Nephron (organoid): ENCODE data around the gene IL20RA.

ENCODE experiments used
- H3K27ac Mint-ChIP-seq, 3 experiments: 2 replicates each; pipeline ENCODE4 v1.8.0; 2020; ENCODE audit warnings: mixed read lengths in 3 of 3, mild to moderate bottlenecking in 2 of 3, moderate library complexity in 1 of 3
- H3K27me3 Mint-ChIP-seq: 2 replicates; pipeline ENCODE4 v1.8.0; 2021; ENCODE audit warnings: low read depth, mild to moderate bottlenecking, moderate library complexity, mixed read lengths
- H3K36me3 Mint-ChIP-seq: 2 replicates; pipeline ENCODE4 v1.8.0; 2020; ENCODE audit warnings: low read depth, mixed read lengths
- H3K4me1 Mint-ChIP-seq: 2 replicates; pipeline ENCODE4 v1.8.0; 2020; ENCODE audit warnings: mixed read lengths
- H3K4me3 Mint-ChIP-seq, 3 experiments: 2 replicates each; pipeline ENCODE4 v1.8.0; 2020; ENCODE audit warnings: mild to moderate bottlenecking in 3 of 3, mixed read lengths in 3 of 3, moderate library complexity in 2 of 3
- H3K9me3 Mint-ChIP-seq: 2 replicates; pipeline ENCODE4 v1.8.0; 2020; ENCODE audit warnings: mixed read lengths
- TF ChIP-seq, protein P1 (sequence below), 3 experiments: fragments of 200-600 bp; sonication (generic); IDR thresholded peaks; one replicate each; pipeline ENCODE4 v1.5.0; 2021; ENCODE audit warnings: antibody characterized with exemption in 3 of 3; ENCODE audit not compliant: unreplicated experiment in 3 of 3

Gene IL20RA

DNA sequence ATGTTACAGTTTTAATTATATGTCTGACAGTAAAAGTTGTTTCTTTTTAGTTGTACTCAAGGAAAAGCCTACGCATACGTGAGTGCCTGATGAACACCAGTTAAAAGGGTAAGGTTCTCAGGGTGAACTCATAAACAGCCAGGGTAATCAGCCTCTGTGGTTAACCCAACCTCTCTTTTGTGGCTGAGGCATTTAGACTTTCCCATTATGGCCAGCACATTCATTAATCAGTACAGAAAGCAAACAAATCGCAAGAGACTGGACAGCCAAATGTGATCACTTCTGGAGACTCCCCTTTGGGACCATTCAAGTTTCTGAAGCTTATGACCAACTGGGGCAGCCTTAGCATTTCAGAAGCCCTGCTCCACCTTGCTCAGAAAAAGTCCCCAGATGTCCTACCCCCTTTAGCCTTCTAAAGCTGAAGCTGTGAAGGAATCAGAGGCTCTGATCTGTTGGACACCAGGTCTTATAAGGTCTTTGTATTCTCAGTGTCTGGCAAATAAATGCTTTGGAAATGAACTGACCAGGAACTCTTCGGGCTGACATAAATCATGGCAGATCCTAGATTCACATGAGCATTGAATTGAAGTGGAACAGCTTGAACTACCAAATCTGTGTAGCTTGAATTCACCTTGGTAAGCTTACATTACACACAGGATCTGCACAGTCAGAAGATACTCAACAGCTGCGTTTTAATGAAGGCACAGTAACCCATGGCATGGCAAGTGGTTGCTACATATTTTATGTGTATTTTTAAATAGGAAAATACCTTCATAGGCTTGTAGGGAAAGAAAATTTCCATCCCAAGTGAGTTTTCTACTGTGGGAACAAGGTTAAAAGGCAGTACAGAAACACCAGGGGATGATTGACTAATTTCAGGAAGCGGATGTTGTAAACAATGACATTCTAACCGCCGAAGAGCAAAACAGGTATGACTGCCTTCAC is 18.7 kb downstream of the IL20RA start:
- TF ChIP-seq, protein P1, sequence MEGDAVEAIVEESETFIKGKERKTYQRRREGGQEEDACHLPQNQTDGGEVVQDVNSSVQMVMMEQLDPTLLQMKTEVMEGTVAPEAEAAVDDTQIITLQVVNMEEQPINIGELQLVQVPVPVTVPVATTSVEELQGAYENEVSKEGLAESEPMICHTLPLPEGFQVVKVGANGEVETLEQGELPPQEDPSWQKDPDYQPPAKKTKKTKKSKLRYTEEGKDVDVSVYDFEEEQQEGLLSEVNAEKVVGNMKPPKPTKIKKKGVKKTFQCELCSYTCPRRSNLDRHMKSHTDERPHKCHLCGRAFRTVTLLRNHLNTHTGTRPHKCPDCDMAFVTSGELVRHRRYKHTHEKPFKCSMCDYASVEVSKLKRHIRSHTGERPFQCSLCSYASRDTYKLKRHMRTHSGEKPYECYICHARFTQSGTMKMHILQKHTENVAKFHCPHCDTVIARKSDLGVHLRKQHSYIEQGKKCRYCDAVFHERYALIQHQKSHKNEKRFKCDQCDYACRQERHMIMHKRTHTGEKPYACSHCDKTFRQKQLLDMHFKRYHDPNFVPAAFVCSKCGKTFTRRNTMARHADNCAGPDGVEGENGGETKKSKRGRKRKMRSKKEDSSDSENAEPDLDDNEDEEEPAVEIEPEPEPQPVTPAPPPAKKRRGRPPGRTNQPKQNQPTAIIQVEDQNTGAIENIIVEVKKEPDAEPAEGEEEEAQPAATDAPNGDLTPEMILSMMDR (IDR thresholded peaks at IDR 0.05; ENCODE audit: unreplicated experiment in 3 of 3) = no peak
- no peaks in the 10 kb centered on the region for H3K36me3 Mint-ChIP-seq
- H3K27ac Mint-ChIP-seq = peak overlapping the region in 1 of 3 experiments; percentile 52
- H3K4me1 Mint-ChIP-seq = peaks cover 9% of the 10 kb centered on the region
- no peaks in the 10 kb centered on the region for H3K9me3 Mint-ChIP-seq
- no peak overlapping the region for H3K4me3 Mint-ChIP-seq
- H3K27me3 Mint-ChIP-seq = no peaks in the 10 kb centered on the region

DNA sequence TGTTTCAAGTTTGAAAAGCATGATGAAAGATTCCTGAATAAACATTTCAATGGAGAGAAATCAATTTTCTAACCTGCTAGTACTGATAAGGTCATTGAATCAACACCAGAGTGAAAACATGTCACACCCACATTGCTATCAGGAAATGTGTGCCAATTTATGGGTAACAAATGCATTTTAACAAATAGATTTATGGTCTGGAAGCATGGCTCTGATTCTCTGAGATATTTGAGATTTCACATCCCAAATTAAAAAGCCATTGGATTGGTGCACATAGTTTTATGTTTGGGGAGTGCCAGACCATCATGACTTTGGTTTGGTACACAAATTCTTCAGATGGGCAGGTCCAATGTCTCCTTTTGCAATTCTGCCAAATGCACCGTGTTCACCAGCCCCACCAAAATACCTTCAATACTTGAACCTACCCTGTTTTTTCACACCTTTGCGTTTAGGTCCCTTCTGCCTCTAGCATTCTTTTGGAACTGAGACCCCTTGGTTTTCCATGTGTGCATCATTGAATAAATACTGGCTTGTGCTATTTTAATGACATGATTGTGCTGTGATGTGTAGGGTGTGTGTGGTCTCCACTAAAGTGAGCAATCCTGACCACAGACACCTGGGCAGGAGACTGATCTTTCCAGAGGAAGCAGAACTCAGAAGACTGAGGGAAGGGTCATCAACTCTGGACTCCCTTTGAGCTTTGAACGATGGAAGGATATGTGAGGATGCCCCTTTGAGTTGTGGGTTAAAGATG is 20.4 kb downstream of the IL20RA start:
- Mint-ChIP-seq H3K27me3 (no peaks in the 10 kb centered on the region), H3K4me1 (peaks cover 9% of the 10 kb centered on the region), H3K9me3 (no peaks in the 10 kb centered on the region), H3K36me3 (no peaks in the 10 kb centered on the region), H3K27ac (no peak overlapping the region), H3K4me3 (no peak overlapping the region)
- TF ChIP-seq, protein P1 (IDR thresholded peaks at IDR 0.05; ENCODE audit: unreplicated experiment in 3 of 3) = no peak

DNA sequence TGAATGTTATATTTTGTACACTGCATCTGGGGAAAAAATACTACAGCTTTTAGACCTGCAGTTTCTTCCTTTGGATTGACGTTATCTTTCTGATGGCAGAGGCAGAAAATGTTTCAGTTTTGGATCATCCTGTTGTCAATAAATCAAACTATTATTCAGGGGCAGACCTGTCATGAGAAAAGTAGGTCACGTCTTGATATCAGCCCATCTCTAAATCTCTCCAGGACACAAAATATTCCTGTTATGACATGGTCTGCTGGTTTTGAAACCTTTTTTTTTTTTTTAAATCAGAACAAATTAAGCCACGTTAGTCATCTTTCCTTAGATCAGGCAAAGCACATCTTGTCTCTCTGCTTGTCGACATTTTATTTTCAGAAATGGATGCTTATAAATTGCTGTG is 24.0 kb downstream of the IL20RA start:
- no peaks in the 10 kb centered on the region for H3K9me3 Mint-ChIP-seq
- H3K27ac Mint-ChIP-seq = no peak overlapping the region
- TF ChIP-seq, protein P1 (IDR thresholded peaks at IDR 0.05; ENCODE audit: unreplicated experiment in 3 of 3) = no peak
- no peaks in the 10 kb centered on the region for H3K27me3 Mint-ChIP-seq
- H3K36me3 Mint-ChIP-seq = no peaks in the 10 kb centered on the region
- H3K4me3 Mint-ChIP-seq = no peak overlapping the region
- peaks cover 16% of the 10 kb centered on the region for H3K4me1 Mint-ChIP-seq

DNA sequence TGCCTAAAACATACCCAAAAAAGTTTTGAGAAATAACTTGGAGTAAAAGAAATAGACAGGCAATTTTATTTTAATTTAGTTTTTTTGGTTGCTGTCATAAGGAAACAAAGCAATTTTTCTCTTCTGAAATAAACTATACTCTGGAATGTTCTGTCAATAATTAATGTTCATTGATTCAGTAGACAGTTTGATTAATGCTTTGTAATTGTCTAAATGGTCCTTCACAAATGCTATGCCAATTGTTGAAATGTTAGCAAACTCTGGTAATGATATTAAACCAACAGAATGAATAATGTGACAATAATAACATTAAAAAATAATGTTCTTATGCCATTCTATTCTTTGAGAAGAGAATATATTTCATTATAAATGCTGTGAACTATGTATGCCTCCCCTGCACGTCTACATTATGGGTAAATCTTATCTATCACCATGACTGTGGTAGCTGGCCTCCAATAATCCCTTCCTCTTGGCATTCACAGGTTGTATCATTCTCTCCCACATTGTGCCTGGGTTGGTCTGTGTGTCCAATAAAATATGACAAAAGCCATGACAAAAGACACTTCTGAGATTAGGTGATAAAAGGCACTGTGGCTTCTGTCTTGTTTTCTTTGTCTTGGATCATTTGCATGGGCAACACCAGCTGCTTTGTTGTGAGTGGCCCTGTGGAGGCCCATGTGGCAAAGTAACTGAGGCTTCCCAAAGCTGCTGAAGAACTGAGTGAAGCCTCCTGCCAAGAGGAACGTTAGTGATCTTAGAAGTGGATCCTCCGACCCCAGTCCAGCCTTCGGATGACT is 25.1 kb downstream of the IL20RA start:
- H3K36me3 Mint-ChIP-seq = no peaks in the 10 kb centered on the region
- no peak overlapping the region for H3K4me3 Mint-ChIP-seq
- H3K27ac Mint-ChIP-seq = no peak overlapping the region
- H3K27me3 Mint-ChIP-seq = no peaks in the 10 kb centered on the region
- H3K9me3 Mint-ChIP-seq = no peaks in the 10 kb centered on the region
- peaks cover 27% of the 10 kb centered on the region for H3K4me1 Mint-ChIP-seq
- TF ChIP-seq, protein P1 (IDR thresholded peaks at IDR 0.05; ENCODE audit: unreplicated experiment in 3 of 3) = no peak

DNA sequence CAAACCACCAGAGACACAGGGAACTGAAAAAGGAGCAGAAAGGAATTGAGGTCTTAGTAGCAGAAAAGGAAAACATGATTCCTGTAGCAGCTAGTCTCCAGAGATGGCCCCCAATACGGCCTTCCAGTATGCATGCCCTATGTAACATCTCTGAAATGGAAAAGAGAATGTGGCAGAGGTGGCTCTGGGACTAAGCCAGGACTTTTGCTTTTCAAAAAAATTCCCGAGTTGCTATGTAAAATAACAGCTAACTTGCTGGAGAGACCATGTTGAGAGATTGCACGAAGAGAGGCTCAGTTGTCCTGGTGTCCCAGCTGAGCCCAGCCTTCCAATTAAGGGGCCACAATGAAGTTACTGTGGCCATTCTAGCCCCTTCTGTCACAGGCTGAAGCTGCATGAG is 27.7 kb downstream of the IL20RA start:
- Mint-ChIP-seq H3K4me3 (no peak overlapping the region), H3K9me3 (no peaks in the 10 kb centered on the region), H3K4me1 (peaks cover 39% of the 10 kb centered on the region), H3K36me3 (no peaks in the 10 kb centered on the region), H3K27ac (peak overlapping the region; percentile 48 to 87 (median 75)), H3K27me3 (no peaks in the 10 kb centered on the region)
- TF ChIP-seq, protein P1 (IDR thresholded peaks at IDR 0.05; ENCODE audit: unreplicated experiment in 3 of 3) = no peak
